ENCODE results near the gene ACRBP. TPM values are rescaled to one million over a fixed set of nuclear protein-coding genes. Genes with fewer than 3 reads are reported as not detected.

ACRBP gene
- polyA plus RNA-seq, 1 donor from 2014 or later: 1.6 TPM

GRCh38 chr12:6640497-6640896, 6.7 kb downstream of the ACRBP start:
- Histone ChIP-seq H3K9me2 (ENCODE audit: insufficient read depth, low read length) (no peaks in the 10 kb centered on the region), H3K79me2 (replicated peaks; ENCODE audit: insufficient read depth, low read length) (no peaks in the 10 kb centered on the region), H3K4me3 (ENCODE audit: low read length) (no peak overlapping the region), H3K27me3 (ENCODE audit: insufficient read depth, low read depth, low read length) (no peaks in the 10 kb centered on the region), H3F3A (ENCODE audit: insufficient read depth, low read length, poor library complexity, severe bottlenecking) (no peaks in the 10 kb centered on the region), H3K36me3 (ENCODE audit: insufficient read depth, low read length) (no peaks in the 10 kb centered on the region), H4K20me1 (ENCODE audit: insufficient read depth) (no peaks in the 10 kb centered on the region), H2AFZ (ENCODE audit: low read depth, low read length) (no peak overlapping the region), H3K9ac (ENCODE audit: low read length) (no peak overlapping the region), H3K4me2 (ENCODE audit: low read length) (no peak overlapping the region), H3K9me3 (ENCODE audit: low read length) (no peaks in the 10 kb centered on the region), H3K27ac (ENCODE audit: low read length) (no peak overlapping the region)
- TF ChIP-seq EZH2 (IDR thresholded peaks at IDR 0.05; ENCODE audit: borderline replicate concordance, insufficient read depth, low read length, poor library complexity, severe bottlenecking) (no peak), EP300 (conservative IDR thresholded peaks at IDR 0.05; ENCODE audit: poor library complexity, severe bottlenecking) (no peak), SMC3 (conservative IDR thresholded peaks at IDR 0.05; ENCODE audit: poor library complexity) (no peak), TAF1 (IDR thresholded peaks at IDR 0.05; ENCODE audit: low read depth) (no peak), MXI1 (conservative IDR thresholded peaks at IDR 0.05; ENCODE audit: poor library complexity, severe bottlenecking) (no peak), RAD21 (conservative IDR thresholded peaks at IDR 0.05) (no peak), POLR2AphosphoS5 (IDR thresholded peaks at IDR 0.05) (no peak)
- TF ChIP-seq, protein P1, sequence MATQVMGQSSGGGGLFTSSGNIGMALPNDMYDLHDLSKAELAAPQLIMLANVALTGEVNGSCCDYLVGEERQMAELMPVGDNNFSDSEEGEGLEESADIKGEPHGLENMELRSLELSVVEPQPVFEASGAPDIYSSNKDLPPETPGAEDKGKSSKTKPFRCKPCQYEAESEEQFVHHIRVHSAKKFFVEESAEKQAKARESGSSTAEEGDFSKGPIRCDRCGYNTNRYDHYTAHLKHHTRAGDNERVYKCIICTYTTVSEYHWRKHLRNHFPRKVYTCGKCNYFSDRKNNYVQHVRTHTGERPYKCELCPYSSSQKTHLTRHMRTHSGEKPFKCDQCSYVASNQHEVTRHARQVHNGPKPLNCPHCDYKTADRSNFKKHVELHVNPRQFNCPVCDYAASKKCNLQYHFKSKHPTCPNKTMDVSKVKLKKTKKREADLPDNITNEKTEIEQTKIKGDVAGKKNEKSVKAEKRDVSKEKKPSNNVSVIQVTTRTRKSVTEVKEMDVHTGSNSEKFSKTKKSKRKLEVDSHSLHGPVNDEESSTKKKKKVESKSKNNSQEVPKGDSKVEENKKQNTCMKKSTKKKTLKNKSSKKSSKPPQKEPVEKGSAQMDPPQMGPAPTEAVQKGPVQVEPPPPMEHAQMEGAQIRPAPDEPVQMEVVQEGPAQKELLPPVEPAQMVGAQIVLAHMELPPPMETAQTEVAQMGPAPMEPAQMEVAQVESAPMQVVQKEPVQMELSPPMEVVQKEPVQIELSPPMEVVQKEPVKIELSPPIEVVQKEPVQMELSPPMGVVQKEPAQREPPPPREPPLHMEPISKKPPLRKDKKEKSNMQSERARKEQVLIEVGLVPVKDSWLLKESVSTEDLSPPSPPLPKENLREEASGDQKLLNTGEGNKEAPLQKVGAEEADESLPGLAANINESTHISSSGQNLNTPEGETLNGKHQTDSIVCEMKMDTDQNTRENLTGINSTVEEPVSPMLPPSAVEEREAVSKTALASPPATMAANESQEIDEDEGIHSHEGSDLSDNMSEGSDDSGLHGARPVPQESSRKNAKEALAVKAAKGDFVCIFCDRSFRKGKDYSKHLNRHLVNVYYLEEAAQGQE (IDR thresholded peaks at IDR 0.05; ENCODE audit: borderline replicate concordance): no peak
- TF ChIP-seq, protein P2, sequence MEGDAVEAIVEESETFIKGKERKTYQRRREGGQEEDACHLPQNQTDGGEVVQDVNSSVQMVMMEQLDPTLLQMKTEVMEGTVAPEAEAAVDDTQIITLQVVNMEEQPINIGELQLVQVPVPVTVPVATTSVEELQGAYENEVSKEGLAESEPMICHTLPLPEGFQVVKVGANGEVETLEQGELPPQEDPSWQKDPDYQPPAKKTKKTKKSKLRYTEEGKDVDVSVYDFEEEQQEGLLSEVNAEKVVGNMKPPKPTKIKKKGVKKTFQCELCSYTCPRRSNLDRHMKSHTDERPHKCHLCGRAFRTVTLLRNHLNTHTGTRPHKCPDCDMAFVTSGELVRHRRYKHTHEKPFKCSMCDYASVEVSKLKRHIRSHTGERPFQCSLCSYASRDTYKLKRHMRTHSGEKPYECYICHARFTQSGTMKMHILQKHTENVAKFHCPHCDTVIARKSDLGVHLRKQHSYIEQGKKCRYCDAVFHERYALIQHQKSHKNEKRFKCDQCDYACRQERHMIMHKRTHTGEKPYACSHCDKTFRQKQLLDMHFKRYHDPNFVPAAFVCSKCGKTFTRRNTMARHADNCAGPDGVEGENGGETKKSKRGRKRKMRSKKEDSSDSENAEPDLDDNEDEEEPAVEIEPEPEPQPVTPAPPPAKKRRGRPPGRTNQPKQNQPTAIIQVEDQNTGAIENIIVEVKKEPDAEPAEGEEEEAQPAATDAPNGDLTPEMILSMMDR (IDR thresholded peaks at IDR 0.05; ENCODE audit: poor library complexity, severe bottlenecking): no peak

DNA sequence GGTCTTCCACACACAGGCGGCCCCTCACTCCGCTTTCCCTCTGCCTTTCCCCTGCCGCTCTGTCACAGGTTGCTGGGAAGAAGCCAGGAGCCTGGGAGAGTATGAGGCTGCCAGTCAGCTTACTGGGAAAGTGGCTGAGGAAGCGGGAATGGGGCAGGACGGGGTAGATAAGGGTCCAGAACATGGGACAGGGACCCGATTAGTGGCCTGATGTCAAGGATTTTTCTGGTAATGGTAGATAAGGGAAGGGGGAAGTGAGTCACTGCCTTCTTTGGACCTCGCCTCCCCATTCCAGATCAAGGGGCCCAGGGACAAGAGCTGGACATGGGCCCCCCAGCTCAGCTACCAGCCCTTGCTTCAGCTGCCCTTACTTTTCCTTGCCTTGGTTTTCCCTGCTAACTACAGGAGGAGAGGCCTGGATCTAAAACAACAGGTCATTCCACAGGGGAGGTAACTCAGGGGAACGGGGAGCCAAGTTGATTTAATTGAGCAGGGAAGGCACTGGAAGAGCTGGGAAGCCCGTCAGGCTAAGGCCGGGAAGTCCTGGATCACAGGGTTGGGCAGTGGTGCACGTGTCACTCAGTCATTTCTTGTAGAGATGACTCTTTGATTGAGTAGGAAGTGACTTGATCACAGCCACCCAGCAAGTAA, 8.0 kb downstream of the ACRBP start:
- Histone ChIP-seq H3K4me2 (ENCODE audit: low read length) (no peak overlapping the region), H3K9me3 (ENCODE audit: low read length) (no peaks in the 10 kb centered on the region), H3K9ac (ENCODE audit: low read length) (no peak overlapping the region), H3K4me3 (ENCODE audit: low read length) (no peak overlapping the region), H3K27me3 (ENCODE audit: insufficient read depth, low read depth, low read length) (no peaks in the 10 kb centered on the region), H3K36me3 (ENCODE audit: insufficient read depth, low read length) (no peaks in the 10 kb centered on the region), H3F3A (ENCODE audit: insufficient read depth, low read length, poor library complexity, severe bottlenecking) (no peaks in the 10 kb centered on the region), H4K20me1 (ENCODE audit: insufficient read depth) (no peaks in the 10 kb centered on the region), H2AFZ (ENCODE audit: low read depth, low read length) (no peak overlapping the region), H3K27ac (ENCODE audit: low read length) (no peak overlapping the region), H3K9me2 (ENCODE audit: insufficient read depth, low read length) (no peaks in the 10 kb centered on the region), H3K79me2 (replicated peaks; ENCODE audit: insufficient read depth, low read length) (no peaks in the 10 kb centered on the region)
- TF ChIP-seq TAF1 (IDR thresholded peaks at IDR 0.05; ENCODE audit: low read depth): no peak

Data from neural cell (in vitro differentiated cells).